Karpas-422 (cell line): ENCODE results near the gene NKAIN2. TPM values are rescaled to one million over a fixed set of nuclear protein-coding genes. Genes with fewer than 3 reads are reported as not detected.

Experiments used
- DNase-seq: peaks from one replicate; pipeline ENCODE4 v3.0.0-alpha.2; 2015
- H2AFZ ChIP-seq: fragments of 200-600 bp; sonication (generic); 2 replicates; pipeline ENCODE4 v1.6.1; 2014; ENCODE audit warnings: antibody characterized with exemption, low read length, mixed read lengths
- H3K27ac ChIP-seq: fragments of 200-600 bp; sonication (generic); 2 replicates; pipeline ENCODE4 v1.5.1; 2014; ENCODE audit warnings: mild to moderate bottlenecking, low read length, moderate library complexity
- H3K27me3 ChIP-seq: fragments of 200-600 bp; sonication (generic); 2 replicates; pipeline ENCODE4 v1.6.1; 2014; ENCODE audit warnings: low read length, mixed read lengths
- H3K36me3 ChIP-seq: fragments of 200-600 bp; sonication (generic); 2 replicates; pipeline ENCODE4 v1.6.1; 2014; ENCODE audit warnings: low read length, mixed read lengths; ENCODE audit not compliant: insufficient read depth
- H3K4me1 ChIP-seq: fragments of 200-600 bp; sonication (generic); 2 replicates; pipeline ENCODE4 v1.6.1; 2014; ENCODE audit warnings: mild to moderate bottlenecking, low read length, mixed read lengths
- H3K4me2 ChIP-seq: fragments of 200-600 bp; sonication (generic); 2 replicates; pipeline ENCODE4 v1.6.1; 2014; ENCODE audit warnings: low read length, low read depth, mild to moderate bottlenecking; ENCODE audit not compliant: poor library complexity, severe bottlenecking
- H3K4me3 ChIP-seq: fragments of 200-600 bp; sonication (generic); 2 replicates; pipeline ENCODE4 v1.5.1; 2014; ENCODE audit warnings: mild to moderate bottlenecking, antibody characterized with exemption, low read length, mixed read lengths
- H3K79me2 ChIP-seq: fragments of 200-600 bp; sonication (generic); 2 replicates; pipeline ENCODE4 v1.6.1; 2014; ENCODE audit warnings: mild to moderate bottlenecking, low read length, mixed read lengths
- H3K9ac ChIP-seq: fragments of 200-600 bp; sonication (generic); 2 replicates; pipeline ENCODE4 v1.6.0; 2014; ENCODE audit warnings: low read length
- H3K9me2 ChIP-seq: fragments of 200-600 bp; sonication (generic), shearing (Covaris generic); replicated peaks from 2 replicates; pipeline ENCODE4 v1.6.0; 2014; ENCODE audit warnings: mild to moderate bottlenecking, low read length, moderate library complexity; ENCODE audit not compliant: insufficient read depth
- H3K9me3 ChIP-seq: fragments of 300-700, 200-600 bp; sonication (generic); 2 replicates; pipeline ENCODE4 v1.6.1; 2014; ENCODE audit warnings: low read length, mixed read lengths
- H4K20me1 ChIP-seq: fragments of 200-600 bp; sonication (generic); 2 replicates; pipeline ENCODE4 v1.6.1; 2014; ENCODE audit warnings: mild to moderate bottlenecking, antibody characterized with exemption, low read length, low read depth; ENCODE audit not compliant: insufficient read depth
- total RNA-seq: library from RNA; depleted of rRNA; stranded (reverse); fragments of >200 nt; shearing (Covaris generic); gene quantifications from 2 replicates; pipeline ENCODE4 v1.2.3, GENCODE V29; 2014; ENCODE audit warnings: low replicate concordance

NKAIN2 gene
- total RNA-seq, 1 experiment from 2014 or later: not detected

- Histone ChIP-seq H3K27me3 (no peaks in the 10 kb centered on the region), H3K9ac (no peak overlapping the region), H3K4me1 (no peaks in the 10 kb centered on the region), H3K36me3 (no peaks in the 10 kb centered on the region), H3K9me3 (no peaks in the 10 kb centered on the region; the same call in 1 of the 2 replicates), H4K20me1 (no peaks in the 10 kb centered on the region), H3K4me2 (no peak overlapping the region), H3K27ac (no peak overlapping the region), H3K9me2 (no peaks in the 10 kb centered on the region), H2AFZ (no peak overlapping the region), H3K4me3 (no peak overlapping the region), H3K79me2 (no peaks in the 10 kb centered on the region)
- no peak for DNase-seq
Measured at GRCh38 chr6:124741341-124741740, 937.7 kb downstream of the NKAIN2 start.

- H3K9me2 ChIP-seq: no peaks in the 10 kb centered on the region
- H2AFZ ChIP-seq: no peak overlapping the region
- H3K36me3 ChIP-seq: no peaks in the 10 kb centered on the region
- DNase-seq: no peak
- H4K20me1 ChIP-seq: no peaks in the 10 kb centered on the region
- no peak overlapping the region for H3K4me2 ChIP-seq
- no peaks in the 10 kb centered on the region; the same call in 1 of the 2 replicates for H3K9me3 ChIP-seq
- no peak overlapping the region for H3K27ac ChIP-seq
- no peak overlapping the region for H3K9ac ChIP-seq
- H3K79me2 ChIP-seq: no peaks in the 10 kb centered on the region
- H3K4me3 ChIP-seq: no peak overlapping the region
- H3K27me3 ChIP-seq: no peaks in the 10 kb centered on the region
- no peaks in the 10 kb centered on the region for H3K4me1 ChIP-seq
Measured at GRCh38 chr6:124742971-124743370, 939.3 kb downstream of the NKAIN2 start.

GRCh38 chr6:124743420-124743819 lies 939.8 kb downstream of the NKAIN2 start:
- H3K4me2 ChIP-seq: no peak overlapping the region
- no peaks in the 10 kb centered on the region for H3K27me3 ChIP-seq
- no peaks in the 10 kb centered on the region for H3K79me2 ChIP-seq
- no peak overlapping the region for H3K9ac ChIP-seq
- no peak overlapping the region for H3K4me3 ChIP-seq
- H3K9me3 ChIP-seq: no peaks in the 10 kb centered on the region; the same call in 1 of the 2 replicates
- H3K9me2 ChIP-seq: no peaks in the 10 kb centered on the region
- H3K27ac ChIP-seq: no peak overlapping the region
- no peaks in the 10 kb centered on the region for H3K36me3 ChIP-seq
- H2AFZ ChIP-seq: no peak overlapping the region
- H3K4me1 ChIP-seq: no peaks in the 10 kb centered on the region
- H4K20me1 ChIP-seq: no peaks in the 10 kb centered on the region
- no peak for DNase-seq

GRCh38 chr6:124747349-124747748 lies 943.7 kb downstream of the NKAIN2 start:
- H3K4me1 ChIP-seq: no peaks in the 10 kb centered on the region
- no peaks in the 10 kb centered on the region for H3K9me3 ChIP-seq
- no peaks in the 10 kb centered on the region for H3K9me2 ChIP-seq
- no peaks in the 10 kb centered on the region for H3K36me3 ChIP-seq
- H4K20me1 ChIP-seq: no peaks in the 10 kb centered on the region
- no peak overlapping the region for H2AFZ ChIP-seq
- H3K79me2 ChIP-seq: no peaks in the 10 kb centered on the region
- no peak overlapping the region for H3K27ac ChIP-seq
- no peak overlapping the region for H3K4me3 ChIP-seq
- H3K4me2 ChIP-seq: no peak overlapping the region
- no peaks in the 10 kb centered on the region for H3K27me3 ChIP-seq
- no peak overlapping the region for H3K9ac ChIP-seq
- no peak for DNase-seq

GRCh38 chr6:124748778-124749177 lies 945.1 kb downstream of the NKAIN2 start:
- H3K4me2 ChIP-seq: no peak overlapping the region

GRCh38 chr6:124753001-124753400 lies 949.3 kb downstream of the NKAIN2 start:
- no peak overlapping the region for H2AFZ ChIP-seq
- no peaks in the 10 kb centered on the region for H4K20me1 ChIP-seq
- H3K79me2 ChIP-seq: no peaks in the 10 kb centered on the region
- H3K9me2 ChIP-seq: no peaks in the 10 kb centered on the region
- H3K4me1 ChIP-seq: no peaks in the 10 kb centered on the region
- H3K9ac ChIP-seq: no peak overlapping the region
- H3K36me3 ChIP-seq: no peaks in the 10 kb centered on the region
- H3K27ac ChIP-seq: no peak overlapping the region
- no peak overlapping the region for H3K4me2 ChIP-seq
- H3K9me3 ChIP-seq: no peaks in the 10 kb centered on the region
- no peaks in the 10 kb centered on the region for H3K27me3 ChIP-seq
- H3K4me3 ChIP-seq: no peak overlapping the region
- DNase-seq: no peak

More at GRCh38 chr6:124748778-124749177, 945.1 kb downstream of the NKAIN2 start:
- Histone ChIP-seq H3K4me3 (no peak overlapping the region), H3K9me2 (no peaks in the 10 kb centered on the region), H3K9me3 (no peaks in the 10 kb centered on the region), H3K36me3 (no peaks in the 10 kb centered on the region), H3K27me3 (no peaks in the 10 kb centered on the region), H4K20me1 (no peaks in the 10 kb centered on the region), H2AFZ (no peak overlapping the region), H3K79me2 (no peaks in the 10 kb centered on the region), H3K27ac (no peak overlapping the region), H3K9ac (no peak overlapping the region), H3K4me1 (no peaks in the 10 kb centered on the region)
- no peak for DNase-seq

- no peaks in the 10 kb centered on the region for H4K20me1 ChIP-seq
- H3K9ac ChIP-seq: no peak overlapping the region
- H3K9me2 ChIP-seq: no peaks in the 10 kb centered on the region
- no peaks in the 10 kb centered on the region for H3K9me3 ChIP-seq
- H3K27me3 ChIP-seq: no peaks in the 10 kb centered on the region
- H3K27ac ChIP-seq: no peak overlapping the region
- no peaks in the 10 kb centered on the region for H3K79me2 ChIP-seq
- DNase-seq: no peak
- no peaks in the 10 kb centered on the region for H3K4me1 ChIP-seq
- no peaks in the 10 kb centered on the region for H3K36me3 ChIP-seq
- H3K4me3 ChIP-seq: no peak overlapping the region
- H3K4me2 ChIP-seq: no peak overlapping the region
- H2AFZ ChIP-seq: no peak overlapping the region
Measured at GRCh38 chr6:124753562-124754105, 950.0 kb downstream of the NKAIN2 start.

GRCh38 chr6:124755321-124755720 lies 951.7 kb downstream of the NKAIN2 start:
- H3K79me2 ChIP-seq: no peaks in the 10 kb centered on the region
- no peak overlapping the region for H3K9ac ChIP-seq
- DNase-seq: no peak
- no peak overlapping the region for H3K27ac ChIP-seq
- H3K4me1 ChIP-seq: no peaks in the 10 kb centered on the region
- no peaks in the 10 kb centered on the region for H3K27me3 ChIP-seq
- no peak overlapping the region for H2AFZ ChIP-seq
- H3K4me2 ChIP-seq: no peak overlapping the region
- no peaks in the 10 kb centered on the region for H3K9me2 ChIP-seq
- H3K9me3 ChIP-seq: no peaks in the 10 kb centered on the region
- H3K4me3 ChIP-seq: no peak overlapping the region
- no peaks in the 10 kb centered on the region for H4K20me1 ChIP-seq
- H3K36me3 ChIP-seq: no peaks in the 10 kb centered on the region
